ENCODE data around the gene ABTB2. TPM values are rescaled to one million over a fixed set of nuclear protein-coding genes. Genes with fewer than 3 reads are reported as not detected.

ABTB2 gene
- total and polyA plus RNA-seq, 9 of the 15 experiments (the other 6 are each of a cell fraction or from before 2014, with no cell fraction given), result 0.03 to 0.18 (median 0.12) TPM; not detected in 2

GRCh38 chr11:34105079-34105956, 252.5 kb downstream of the ABTB2 start, which contains the start of gene NAT10 (continued):
- TF ChIP-seq UBTF (IDR thresholded peaks at IDR 0.05; ENCODE audit: borderline replicate concordance in 1 of 2, low read depth in 2 of 2, low read length in 2 of 2), result 0 out of 4 replicates have a peak, but pooled peaks of 1 of the 2 experiments have one; percentile 50
- TF ChIP-seq TOE1 (IDR thresholded peaks at IDR 0.05; ENCODE audit: borderline replicate concordance), result peak; percentile 37; the same call in 1 of the 2 replicates
- TF ChIP-seq TOE1 (CRISPR knock-in tag; IDR thresholded peaks at IDR 0.05; ENCODE audit: borderline replicate concordance, low read depth), result peak; percentile 89; the same call in 1 of the 2 replicates
- peak; percentile 88 for TF ChIP-seq GABPB2 (CRISPR knock-in tag; conservative IDR thresholded peaks at IDR 0.05)
- 0 out of 2 replicates have a peak, but pooled peaks have one; percentile 77 for TF ChIP-seq CAMTA2 (CRISPR knock-in tag; conservative IDR thresholded peaks at IDR 0.05)
- TF ChIP-seq KAT2B (IDR thresholded peaks at IDR 0.05; ENCODE audit: low read depth, low read length), result peak; percentile 44
- no peak for TF ChIP-seq TEAD2 (tag; IDR thresholded peaks at IDR 0.05)
- TF ChIP-seq ZNF639 (CRISPR knock-in tag; conservative IDR thresholded peaks at IDR 0.05 in 1 of 2, IDR thresholded peaks at IDR 0.05 in 1 of 2), result 0 out of 4 replicates have a peak, but pooled peaks of 1 of the 2 experiments have one; percentile 61
- TF ChIP-seq NFYB (IDR thresholded peaks at IDR 0.05; ENCODE audit: extremely low read depth, insufficient read length), result no peak
- TF ChIP-seq ZNF3 (CRISPR knock-in tag; IDR thresholded peaks at IDR 0.05), result 0 out of 2 replicates have a peak, but pooled peaks have one; percentile 44
- TF ChIP-seq MYC (IDR thresholded peaks at IDR 0.05; ENCODE audit: low read depth, low read length), result peak; percentile 100
- peak; percentile 97 for TF ChIP-seq MYC (CRISPR knock-in tag; IDR thresholded peaks at IDR 0.05; ENCODE audit: borderline replicate concordance, low read depth)
- TF ChIP-seq SIX5 (IDR thresholded peaks at IDR 0.05; ENCODE audit: borderline replicate concordance in 1 of 2, insufficient read depth in 1 of 2, low read depth in 1 of 2, low read length in 2 of 2), result peak in 1 of 2 experiments; percentile 47; a peak in 3 of 4 replicates
- TF ChIP-seq PHF21A (IDR thresholded peaks at IDR 0.05; ENCODE audit: borderline replicate concordance, low read depth), result no peak
- TF ChIP-seq ZBTB12 (CRISPR knock-in tag; IDR thresholded peaks at IDR 0.05), result peak; percentile 98
- TF ChIP-seq PHF20 (IDR thresholded peaks at IDR 0.05; ENCODE audit: partially characterized antibody), result peak; percentile 89
- no peak for TF ChIP-seq IRF9 (tag; IDR thresholded peaks at IDR 0.05)
- TF ChIP-seq FOXJ2 (tag; IDR thresholded peaks at IDR 0.05), result peak; percentile 70; the same call in 1 of the 2 replicates
- 0 out of 2 replicates have a peak, but pooled peaks have one; percentile 34 for TF ChIP-seq ESRRB (CRISPR knock-in tag; IDR thresholded peaks at IDR 0.05; ENCODE audit: borderline replicate concordance)

All from K562 (cell line).